Stimulated activated CD4-positive, alpha-beta T cell treated with anti-CD3 and anti-CD28 coated beads, Interleukin-1b, Interleukin-23, amount 100 ng/mL, for 4 hours (primary cell): ENCODE measurements around the gene PDZD2.
"Not testable (repeated sequence)": the region's sequence is repeated elsewhere in the genome, so short reads cannot be mapped to it uniquely, and the experiment has no call there.

ENCODE experiments used
- DNase-seq, 2 donors: peaks; one replicate each; pipeline ENCODE4 v3.0.0-alpha.2; 2020; ENCODE audit warnings: low read depth in 2 of 2

Gene PDZD2

DNA sequence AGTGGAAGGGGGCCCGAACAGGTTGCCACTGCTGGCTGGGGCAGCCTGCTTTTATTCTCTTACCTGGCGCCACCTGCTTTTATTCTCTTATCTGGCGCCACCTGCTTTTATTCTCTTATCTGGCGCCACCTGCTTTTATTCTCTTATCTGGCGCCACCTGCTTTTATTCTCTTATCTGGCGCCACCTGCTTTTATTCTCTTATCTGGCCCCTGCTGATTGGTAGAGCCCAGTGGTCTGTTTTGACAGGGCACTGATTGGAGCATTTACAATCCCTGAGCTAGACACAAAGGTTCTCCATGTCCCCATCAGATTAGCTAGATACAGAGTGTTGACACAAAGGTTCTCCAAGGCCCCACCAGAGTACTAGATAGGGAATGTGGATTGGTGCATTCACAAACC is 52.5 kb downstream of the PDZD2 start:
- not testable (repeated sequence) for DNase-seq

DNA sequence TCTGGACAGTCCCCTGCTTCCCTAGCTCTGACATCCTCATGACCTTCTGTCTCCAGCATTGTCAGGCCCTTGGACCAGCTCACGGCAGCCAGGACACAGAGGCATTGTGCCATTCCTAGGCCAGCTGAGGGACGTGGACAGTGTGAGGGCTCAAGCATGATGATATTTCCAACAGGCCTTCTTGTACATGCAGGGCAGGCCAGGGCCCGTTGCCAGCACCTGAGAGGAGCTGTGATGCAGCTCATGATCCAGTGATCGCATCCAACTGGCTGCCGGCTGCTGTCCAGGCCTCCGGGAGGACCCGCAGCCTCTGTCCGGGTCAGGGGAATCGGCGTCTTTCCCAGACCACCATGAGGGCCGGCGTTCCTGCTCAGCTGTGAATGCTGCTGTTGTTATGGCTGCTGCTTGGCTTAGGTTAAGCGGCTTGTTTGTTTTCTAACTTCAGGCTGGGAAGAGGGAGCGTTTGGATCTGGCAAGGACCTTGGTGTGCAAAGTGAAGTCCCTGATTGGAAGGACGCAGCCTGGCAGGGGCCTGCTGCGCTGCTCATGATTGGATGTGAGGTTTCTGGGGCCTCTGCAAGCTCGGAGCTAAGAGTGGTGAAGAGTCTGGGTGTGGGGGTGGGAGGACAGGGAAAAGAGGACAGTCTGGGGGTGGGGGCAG is 53.8 kb downstream of the PDZD2 start:
- no peak for DNase-seq

GRCh38 chr5:31698673-31699072 is 59.7 kb downstream of the PDZD2 start:
- no peak for DNase-seq

DNA sequence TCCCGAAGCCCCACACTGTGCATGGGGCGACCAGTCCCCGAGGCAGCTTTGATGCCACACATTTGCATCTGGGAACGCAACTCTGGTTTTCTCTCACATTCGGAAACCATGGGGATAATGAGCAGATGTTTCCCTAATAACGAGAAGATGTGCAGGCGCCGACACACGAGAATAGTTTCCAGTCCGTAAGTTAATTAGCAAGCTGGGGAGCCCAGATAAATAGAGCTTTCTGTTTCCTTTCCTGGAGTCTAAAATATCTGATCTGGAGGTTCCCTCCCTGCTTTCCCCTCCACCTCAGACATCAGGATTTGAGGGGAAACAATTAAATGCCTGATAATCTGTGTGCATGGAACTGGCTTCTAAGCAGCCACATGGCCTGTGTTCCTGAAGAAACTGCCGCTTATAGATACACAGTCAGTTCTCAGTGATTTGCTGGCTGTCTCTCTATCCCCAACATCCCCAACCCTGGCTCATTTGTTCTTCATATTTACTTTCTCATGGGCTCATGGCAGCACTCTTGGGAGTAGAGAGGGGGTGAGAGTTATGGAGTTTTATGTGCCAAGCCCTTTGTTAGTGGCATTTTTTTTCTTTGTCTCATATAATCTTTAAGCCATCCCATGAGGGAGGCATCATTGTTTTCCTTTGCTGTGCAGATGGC is 62.8 kb downstream of the PDZD2 start:
- no peak for DNase-seq

DNA sequence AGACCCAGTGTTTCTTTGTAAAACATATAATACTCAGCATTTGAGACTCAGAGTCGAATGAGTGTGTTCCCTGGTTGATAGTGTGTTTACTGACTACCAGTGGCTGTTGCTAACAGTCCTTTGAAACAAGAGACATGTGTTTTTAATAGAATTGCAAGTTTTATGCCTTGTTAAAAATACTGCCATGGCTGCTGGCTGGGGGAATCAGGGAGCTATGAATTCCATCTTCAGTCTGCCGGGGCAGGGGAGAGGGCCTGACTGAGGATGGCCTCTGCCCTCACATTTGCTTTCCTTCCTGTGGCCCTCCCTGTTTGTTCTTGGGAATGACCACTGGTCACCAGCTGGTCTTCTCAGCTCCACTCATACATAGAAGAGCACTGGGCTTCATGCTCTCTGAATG is 63.8 kb downstream of the PDZD2 start:
- DNase-seq: no peak

- no peak for DNase-seq
These were observed 64.8 kb downstream of the PDZD2 start for GRCh38 chr5:31703757-31704156.

DNA sequence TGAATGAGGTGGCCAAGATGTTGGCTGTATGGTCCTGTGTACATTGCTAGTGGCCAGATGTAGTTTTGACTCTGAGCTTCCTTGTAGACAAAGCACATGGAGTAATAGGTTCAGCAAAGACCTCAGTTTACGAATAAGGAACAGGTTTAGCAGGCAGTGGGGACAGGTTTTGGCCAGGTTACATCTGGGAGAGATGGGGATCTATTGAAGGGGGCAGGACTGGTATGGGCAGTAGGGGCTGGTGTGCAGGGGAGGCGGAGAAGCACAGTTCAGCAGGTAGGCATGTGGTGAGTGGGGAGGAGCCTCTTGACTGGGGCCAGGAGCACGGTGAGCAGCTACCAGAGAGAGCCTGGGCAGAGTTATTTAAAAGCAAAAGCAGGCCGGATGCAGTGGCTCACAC is 67.3 kb downstream of the PDZD2 start:
- DNase-seq: no peak

GRCh38 chr5:31707329-31707728 is 68.4 kb downstream of the PDZD2 start:
- no peak for DNase-seq

DNA sequence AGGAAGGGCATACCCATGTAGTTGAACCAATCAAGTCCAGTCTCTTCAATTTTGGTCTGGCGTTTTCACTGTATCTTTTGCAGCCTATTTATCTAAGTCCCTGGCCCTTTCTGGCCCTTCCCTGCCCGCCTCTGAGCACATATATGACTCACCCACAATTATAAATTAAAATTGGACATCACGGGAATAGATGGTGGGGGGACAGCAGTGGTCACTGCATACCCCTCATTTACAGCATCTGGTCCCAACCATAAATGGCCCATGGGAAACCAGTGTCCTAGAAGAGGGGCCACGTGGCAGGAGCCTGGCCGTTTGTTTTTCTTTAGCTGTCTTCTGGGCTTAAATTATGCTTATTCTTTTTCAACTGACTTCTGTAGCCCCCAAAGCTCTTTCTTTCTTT is 69.2 kb downstream of the PDZD2 start:
- no peak for DNase-seq

GRCh38 chr5:31711363-31711762 is 72.4 kb downstream of the PDZD2 start:
- no peak for DNase-seq

DNA sequence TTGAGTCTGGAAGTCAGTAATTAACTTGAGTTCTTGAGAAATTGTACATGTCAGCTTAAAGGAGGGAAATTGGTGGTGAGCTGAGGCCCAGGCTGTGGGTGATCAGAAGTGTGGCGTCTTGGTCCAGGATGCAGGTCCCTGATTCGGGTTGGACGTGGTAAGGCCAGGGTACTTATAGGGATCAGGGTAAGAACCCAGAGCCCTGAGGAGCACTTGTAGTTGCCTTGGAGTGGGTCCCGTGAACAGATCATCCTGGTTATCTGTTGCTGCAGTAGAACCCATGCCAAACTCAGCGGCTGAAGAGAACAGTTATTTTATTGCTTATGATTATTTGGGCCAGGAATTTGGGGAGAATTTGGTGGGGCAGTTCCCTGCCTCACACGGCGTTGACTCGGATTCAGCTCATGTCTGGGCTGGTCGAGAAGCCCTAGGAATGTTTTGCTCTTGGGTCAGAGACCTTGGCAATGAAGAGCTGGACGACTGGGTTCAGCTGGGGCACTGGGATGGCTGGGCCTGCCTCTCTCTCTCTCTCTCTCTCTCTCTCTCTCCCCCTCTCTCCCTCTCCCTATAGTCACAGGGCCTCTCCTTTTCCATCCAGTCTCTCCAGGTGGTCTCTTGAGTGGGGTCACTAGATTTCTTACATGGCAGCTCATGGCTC is 73.1 kb downstream of the PDZD2 start:
- DNase-seq: no peak

DNA sequence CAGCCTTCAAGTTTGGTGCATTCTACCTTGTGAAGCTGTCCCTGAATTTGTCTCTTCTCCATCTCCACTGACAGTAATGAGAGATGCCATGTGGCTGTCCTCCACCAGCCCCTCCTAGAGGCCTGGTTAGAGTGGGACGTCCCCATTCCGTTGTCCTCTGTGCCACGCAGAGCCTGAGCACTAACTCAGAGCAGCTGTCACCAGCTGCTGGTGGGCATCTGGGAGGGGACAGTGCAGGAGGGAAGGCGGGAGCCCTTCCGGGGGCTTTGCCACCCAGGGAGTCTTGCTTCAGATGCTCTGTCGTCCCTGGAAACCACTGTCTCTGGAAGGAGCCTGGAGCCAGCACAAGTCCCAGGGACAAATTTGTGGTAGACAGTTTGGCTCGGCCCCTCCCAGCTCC is 78.6 kb downstream of the PDZD2 start:
- no peak for DNase-seq

GRCh38 chr5:31720004-31720403 is 81.1 kb downstream of the PDZD2 start:
- no peak for DNase-seq

DNA sequence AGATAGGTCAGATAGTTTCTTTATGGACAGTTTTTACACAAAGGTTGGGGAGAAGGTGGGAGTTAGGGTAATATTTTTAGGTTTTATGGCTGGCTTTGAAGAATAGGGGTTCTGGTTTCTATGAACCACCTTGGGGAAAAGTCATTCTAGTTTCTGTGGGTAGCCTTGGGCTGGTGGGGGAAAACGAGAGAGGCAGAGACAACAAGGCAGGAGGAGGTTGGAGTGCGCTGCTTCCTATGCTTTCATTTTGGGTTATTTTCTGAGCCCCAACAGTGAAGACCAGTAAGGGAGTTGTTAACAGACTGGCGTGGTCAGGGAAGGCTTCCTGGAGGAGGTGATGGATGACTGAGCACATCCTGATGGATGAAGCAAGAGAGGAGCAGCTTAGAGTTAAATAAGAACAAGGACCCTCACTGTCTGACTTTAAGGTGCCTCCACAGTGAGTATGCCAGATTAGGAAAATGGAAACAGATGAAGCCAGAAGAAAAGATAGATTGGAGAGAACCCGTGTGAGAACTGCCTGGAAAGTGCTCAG is 81.9 kb downstream of the PDZD2 start:
- no peak for DNase-seq

GRCh38 chr5:31722111-31722510 is 83.2 kb downstream of the PDZD2 start:
- no peak for DNase-seq

DNA sequence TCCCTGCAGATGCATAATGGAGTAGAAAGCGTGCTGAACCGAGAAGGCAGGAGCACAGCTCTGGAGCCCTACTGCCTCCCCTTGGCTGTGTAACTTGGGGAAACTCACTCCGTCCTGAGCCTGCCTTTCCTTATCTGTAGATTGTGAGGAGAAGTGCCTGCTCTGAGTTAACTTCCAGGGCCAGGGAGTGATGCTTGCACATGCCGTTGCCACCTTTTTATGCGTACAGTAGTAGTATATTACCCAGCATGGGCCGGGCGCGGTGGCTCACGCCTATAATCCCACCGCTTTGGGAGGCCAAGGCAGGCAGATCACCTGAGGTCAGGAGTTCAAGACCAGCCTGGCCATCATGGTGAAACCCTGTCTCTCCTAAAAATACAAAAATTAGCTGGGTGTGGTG is 87.1 kb downstream of the PDZD2 start:
- no peak for DNase-seq

DNA sequence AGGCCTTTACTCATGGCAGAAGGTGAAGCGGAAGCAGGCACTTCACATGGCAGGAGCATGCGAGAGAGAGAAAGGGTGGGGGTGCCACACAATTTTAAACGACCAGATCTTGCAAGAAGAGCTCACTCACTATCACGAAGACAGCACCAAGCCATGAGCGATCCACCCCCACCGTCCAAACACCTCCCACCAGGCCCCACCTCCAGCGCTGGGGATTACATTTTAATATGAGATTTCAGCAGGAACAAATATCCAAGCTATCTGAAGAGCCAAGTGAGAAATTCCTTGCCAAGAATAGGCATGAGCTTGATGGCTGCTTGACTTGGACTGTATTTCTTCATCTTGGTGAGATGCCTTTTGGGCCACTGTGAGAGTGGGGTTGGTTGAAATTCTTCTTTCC is 88.0 kb downstream of the PDZD2 start:
- DNase-seq: no peak

- no peak for DNase-seq
These were observed 89.1 kb downstream of the PDZD2 start for GRCh38 chr5:31728039-31728438.

DNA sequence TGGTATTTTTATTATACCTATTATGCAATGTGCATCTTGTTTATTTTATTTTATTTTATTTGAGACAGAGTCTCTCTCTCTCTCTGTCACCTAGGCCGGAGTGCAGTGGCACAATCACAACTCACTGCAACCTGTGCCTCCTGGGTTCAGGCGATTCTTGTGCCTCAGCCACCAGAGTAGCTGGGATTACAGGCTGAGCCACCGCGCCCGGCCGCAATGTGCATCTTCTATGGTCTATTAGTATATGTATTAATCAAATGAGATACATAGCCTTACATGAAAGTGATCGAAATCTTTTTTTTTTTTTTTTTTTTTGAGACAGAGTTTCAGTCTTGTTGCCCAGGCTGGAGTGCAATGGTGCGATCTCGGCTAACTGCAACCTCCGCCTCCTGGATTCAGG is 89.9 kb downstream of the PDZD2 start:
- DNase-seq: not testable (repeated sequence)

DNA sequence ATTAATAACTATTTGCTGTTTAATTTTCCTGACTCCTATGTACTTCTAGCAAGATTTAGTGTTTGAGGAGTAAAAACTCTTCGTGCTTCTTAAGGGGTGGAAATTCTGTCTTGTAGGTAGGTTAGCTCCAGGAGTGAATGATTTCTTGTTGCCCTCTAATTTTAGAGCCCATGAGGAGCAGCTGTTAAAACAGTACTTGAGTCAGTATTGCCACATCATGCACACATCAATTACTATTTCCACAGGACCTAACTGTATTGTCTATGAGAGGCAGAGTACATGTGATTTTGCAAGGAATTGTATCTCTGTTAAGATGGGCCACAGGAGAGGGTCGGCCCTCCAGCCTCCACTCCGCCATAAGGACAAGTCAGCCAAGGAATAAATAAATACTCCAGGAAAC is 91.2 kb downstream of the PDZD2 start:
- DNase-seq: no peak

GRCh38 chr5:31731016-31731415 is 92.1 kb downstream of the PDZD2 start:
- DNase-seq: no peak

- DNase-seq: no peak
These were observed 92.9 kb downstream of the PDZD2 start for GRCh38 chr5:31731710-31732301.

- not testable (repeated sequence) for DNase-seq
These were observed 93.9 kb downstream of the PDZD2 start for GRCh38 chr5:31732821-31733220.
